OCI-LY3 (cell line): ENCODE results near the gene NOCT.

Experiments
- EZH2phosphoT487 ChIP-seq: fragments of 200-600 bp; shearing (Covaris generic); IDR thresholded peaks from 2 replicates; pipeline ENCODE4 v1.6.1; 2018; ENCODE audit warnings: antibody characterized with exemption, mixed run types, low read depth
- TF ChIP-seq, protein P1 (sequence below): fragments of 200-600, 300-600 bp; sonication (generic); IDR thresholded peaks from 2 replicates; pipeline ENCODE4 v1.5.1; 2014; ENCODE audit warnings: antibody characterized with exemption, low read length, low read depth

DNA sequence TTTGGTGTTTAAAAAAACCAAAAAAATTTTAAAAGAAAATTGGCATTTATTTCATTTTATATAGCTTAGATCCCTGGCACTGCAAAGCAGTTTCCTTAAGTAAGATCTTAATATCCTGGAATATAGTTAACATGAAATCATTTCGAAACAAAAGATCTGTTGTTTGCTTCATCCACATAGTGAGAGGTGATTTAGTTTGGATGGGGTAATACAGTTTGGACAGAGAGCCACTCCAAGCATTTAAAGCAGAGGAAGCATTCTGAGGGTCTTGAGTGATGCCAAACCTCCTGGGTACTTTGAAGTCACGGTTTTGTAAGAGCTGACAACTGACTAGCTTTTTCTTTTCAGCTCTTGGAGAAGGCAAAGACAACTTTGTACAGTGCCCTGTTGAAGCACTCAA is 28.7 kb downstream of the NOCT start:
- TF ChIP-seq, protein P1, sequence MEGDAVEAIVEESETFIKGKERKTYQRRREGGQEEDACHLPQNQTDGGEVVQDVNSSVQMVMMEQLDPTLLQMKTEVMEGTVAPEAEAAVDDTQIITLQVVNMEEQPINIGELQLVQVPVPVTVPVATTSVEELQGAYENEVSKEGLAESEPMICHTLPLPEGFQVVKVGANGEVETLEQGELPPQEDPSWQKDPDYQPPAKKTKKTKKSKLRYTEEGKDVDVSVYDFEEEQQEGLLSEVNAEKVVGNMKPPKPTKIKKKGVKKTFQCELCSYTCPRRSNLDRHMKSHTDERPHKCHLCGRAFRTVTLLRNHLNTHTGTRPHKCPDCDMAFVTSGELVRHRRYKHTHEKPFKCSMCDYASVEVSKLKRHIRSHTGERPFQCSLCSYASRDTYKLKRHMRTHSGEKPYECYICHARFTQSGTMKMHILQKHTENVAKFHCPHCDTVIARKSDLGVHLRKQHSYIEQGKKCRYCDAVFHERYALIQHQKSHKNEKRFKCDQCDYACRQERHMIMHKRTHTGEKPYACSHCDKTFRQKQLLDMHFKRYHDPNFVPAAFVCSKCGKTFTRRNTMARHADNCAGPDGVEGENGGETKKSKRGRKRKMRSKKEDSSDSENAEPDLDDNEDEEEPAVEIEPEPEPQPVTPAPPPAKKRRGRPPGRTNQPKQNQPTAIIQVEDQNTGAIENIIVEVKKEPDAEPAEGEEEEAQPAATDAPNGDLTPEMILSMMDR = no peak
- TF ChIP-seq EZH2phosphoT487 = no peak
